CD4-positive, CD25-positive, alpha-beta regulatory T cell (primary cell): ENCODE results near the gene TAF1B. TPM values are rescaled to one million over a fixed set of nuclear protein-coding genes. Genes with fewer than 3 reads are reported as not detected.
A peak's percentile ranks its signal among the peaks of the same experiment; 100 is the strongest.

Source experiments
- ATAC-seq, 2 donors: fragments of 150-1000 bp; cut with Tn5 transposase; one replicate each; pipeline ENCODE4 v1.10.0; 2021; ENCODE audit warnings: low read depth in 2 of 2, moderate number of reproducible peaks in 2 of 2, moderate library complexity in 1 of 2
- DNase-seq, 3 donors: peaks; one replicate each; pipeline versions ENCODE4 v3.0.0 to v3.0.0-alpha.2; 2012 to 2022; ENCODE audit warnings: mixed read lengths in 1 of 3
- H3K27ac ChIP-seq: one replicate; pipeline ENCODE4 v1.7.0; 2013; ENCODE audit warnings: mild to moderate bottlenecking, low read length; ENCODE audit not compliant: insufficient read depth, poor library complexity, severe bottlenecking
- H3K27me3 ChIP-seq: one replicate; pipeline ENCODE4 v1.7.0; 2013; ENCODE audit warnings: low read length; ENCODE audit not compliant: control insufficient read depth, insufficient read depth
- H3K36me3 ChIP-seq: one replicate; pipeline ENCODE4 v1.7.0; 2013; ENCODE audit warnings: mild to moderate bottlenecking, low read length, moderate library complexity; ENCODE audit not compliant: control insufficient read depth, insufficient read depth
- H3K4me1 ChIP-seq: 2 replicates; pipeline ENCODE4 v1.7.0; 2013; ENCODE audit warnings: mild to moderate bottlenecking, low read length; ENCODE audit not compliant: insufficient read depth, control insufficient read depth, poor library complexity, severe bottlenecking
- H3K4me3 ChIP-seq: one replicate; pipeline ENCODE4 v1.7.0; 2013; ENCODE audit warnings: low read depth, mild to moderate bottlenecking, low read length, moderate library complexity
- H3K9me3 ChIP-seq, 2 experiments: 1 replicate in 1 of 2; 2 replicates in 1 of 2; pipeline ENCODE4 v1.7.0; 2013; ENCODE audit warnings: low read length in 2 of 2, mild to moderate bottlenecking in 1 of 2, moderate library complexity in 1 of 2; ENCODE audit not compliant: control insufficient read depth in 2 of 2
- H3K27ac Mint-ChIP-seq, 3 donors: one replicate each; pipeline ENCODE4 v1.8.0; 2020 to 2022; ENCODE audit warnings: mild to moderate bottlenecking in 3 of 3, mixed read lengths in 3 of 3, moderate library complexity in 2 of 3
- H3K27me3 Mint-ChIP-seq: one replicate; pipeline ENCODE4 v1.8.0; 2022; ENCODE audit warnings: mild to moderate bottlenecking, mixed read lengths
- H3K36me3 Mint-ChIP-seq: one replicate; pipeline ENCODE4 v1.8.0; 2020; ENCODE audit warnings: mixed read lengths
- H3K4me1 Mint-ChIP-seq, 4 donors: one replicate each; pipeline ENCODE4 v1.8.0; 2020 to 2022; ENCODE audit warnings: mixed read lengths in 4 of 4, mild to moderate bottlenecking in 1 of 4
- H3K4me3 Mint-ChIP-seq, 4 donors: one replicate each; pipeline ENCODE4 v1.8.0; 2020 to 2022; ENCODE audit warnings: mild to moderate bottlenecking in 4 of 4, mixed read lengths in 4 of 4, moderate library complexity in 3 of 4
- H3K9me3 Mint-ChIP-seq, 7 donors: one replicate each; pipeline ENCODE4 v1.8.0; 2020 to 2022; ENCODE audit warnings: mixed read lengths in 7 of 7, mild to moderate bottlenecking in 3 of 7, moderate library complexity in 2 of 7
- polyA plus RNA-seq, 4 donors: library from polyadenylated mRNA; unstranded; fragments of 300-500 nt; fragmentation: Illumina TruSeq; gene quantifications; one replicate each; pipeline ENCODE4 v1.2.3, GENCODE V29; 2021
- total RNA-seq: library from RNA; stranded (reverse); gene quantifications from one replicate; pipeline ENCODE4 v1.2.3, GENCODE V29; 2022

The TAF1B gene
- total RNA-seq (23.9 TPM), polyA plus RNA-seq (10 to 100 TPM in 3 of 4 donors, 1 to 10 TPM in 1; 9.1 to 13.9 (median 11.0) TPM)

GRCh38 chr2:9843229-9844035 is at the start of gene TAF1B:
Gene TAF1B (plus strand): TSS chr2:9843474. CDS start chr2:9843542, 68 bp downstream.
- H3K27ac Mint-ChIP-seq = peak within 1 kb of the TSS; percentile 93 to 98 (median 94)
- H3K9me3 ChIP-seq = no peaks in the 10 kb centered on the region
- peaks cover 17% of the 10 kb centered on the region for H3K36me3 Mint-ChIP-seq
- H3K4me3 ChIP-seq = peak within 1 kb of the TSS; percentile 97
- peaks cover 33 to 59% (median 40%) of the 10 kb centered on the region in 4 donors for H3K4me1 Mint-ChIP-seq
- peak within 1 kb of the TSS; percentile 93 to 99 (median 96) for H3K4me3 Mint-ChIP-seq
- peak; percentile 81 to 95 (median 82) for DNase-seq
- H3K4me1 ChIP-seq = peaks cover 30% of the 10 kb centered on the region
- H3K27ac ChIP-seq = peak within 1 kb of the TSS; percentile 85
- H3K27me3 Mint-ChIP-seq = no peaks in the 10 kb centered on the region
- peaks cover 12% of the 10 kb centered on the region for H3K36me3 ChIP-seq
- ATAC-seq = peak; percentile 75 to 78
- H3K27me3 ChIP-seq = no peaks in the 10 kb centered on the region
- peaks cover 0 to 1% (median 0%) of the 10 kb centered on the region in 7 donors for H3K9me3 Mint-ChIP-seq

GRCh38 chr2:9793918-9794717 is 49.2 kb upstream of the TAF1B start:
- no peaks in the 10 kb centered on the region for H3K9me3 ChIP-seq
- H3K4me3 ChIP-seq = no peak overlapping the region
- Mint-ChIP-seq H3K4me1 (peaks cover 0 to 22% (median 10%) of the 10 kb centered on the region in 4 donors), H3K4me3 (no peak overlapping the region), H3K9me3 (peaks cover 0 to 3% (median 0%) of the 10 kb centered on the region in 7 donors), H3K27ac (peak overlapping the region in 1 of 3 donors; percentile 33), H3K36me3 (no peaks in the 10 kb centered on the region), H3K27me3 (no peaks in the 10 kb centered on the region)
- ATAC-seq (no peak), DNase-seq (no peak)
- no peak overlapping the region for H3K27ac ChIP-seq
- H3K4me1 ChIP-seq = peaks cover 21% of the 10 kb centered on the region
- H3K36me3 ChIP-seq = no peaks in the 10 kb centered on the region
- H3K27me3 ChIP-seq = no peaks in the 10 kb centered on the region

- no peak overlapping the region for H3K4me3 Mint-ChIP-seq
- no peaks in the 10 kb centered on the region for H3K27me3 ChIP-seq
Observed at GRCh38 chr2:9795071-9795470, 48.2 kb upstream of the TAF1B start.

GRCh38 chr2:9796056-9797010 is 46.9 kb upstream of the TAF1B start:
- peaks cover 42% of the 10 kb centered on the region for H3K4me1 ChIP-seq
- H3K27me3 Mint-ChIP-seq = no peaks in the 10 kb centered on the region
- H3K27ac Mint-ChIP-seq = no peak overlapping the region
- DNase-seq = no peak
- H3K4me3 ChIP-seq = no peak overlapping the region
- no peaks in the 10 kb centered on the region for H3K36me3 Mint-ChIP-seq
- H3K36me3 ChIP-seq = no peaks in the 10 kb centered on the region
- H3K27me3 ChIP-seq = no peaks in the 10 kb centered on the region
- no peak overlapping the region for H3K4me3 Mint-ChIP-seq
- ATAC-seq = no peak
- H3K9me3 ChIP-seq = no peaks in the 10 kb centered on the region
- H3K4me1 Mint-ChIP-seq = peaks cover 5 to 39% (median 19%) of the 10 kb centered on the region in 4 donors
- no peak overlapping the region for H3K27ac ChIP-seq
- H3K9me3 Mint-ChIP-seq = peaks cover 0 to 3% (median 0%) of the 10 kb centered on the region in 7 donors

More at GRCh38 chr2:9795071-9795470, 48.2 kb upstream of the TAF1B start:
- Mint-ChIP-seq H3K27me3 (no peaks in the 10 kb centered on the region), H3K9me3 (peaks cover 0 to 3% (median 0%) of the 10 kb centered on the region in 7 donors), H3K36me3 (no peaks in the 10 kb centered on the region), H3K4me1 (peaks cover 5 to 32% (median 17%) of the 10 kb centered on the region in 4 donors), H3K27ac (no peak overlapping the region)
- no peak for ATAC-seq
- Histone ChIP-seq H3K27ac (no peak overlapping the region), H3K9me3 (no peaks in the 10 kb centered on the region), H3K36me3 (no peaks in the 10 kb centered on the region), H3K4me1 (peaks cover 31% of the 10 kb centered on the region), H3K4me3 (no peak overlapping the region)
- no peak for DNase-seq

- DNase-seq (no peak), ATAC-seq (no peak)
- Mint-ChIP-seq H3K27me3 (no peaks in the 10 kb centered on the region), H3K4me3 (no peak overlapping the region), H3K9me3 (peaks cover 0 to 3% (median 0%) of the 10 kb centered on the region in 7 donors), H3K4me1 (peaks cover 5 to 38% (median 20%) of the 10 kb centered on the region in 4 donors), H3K27ac (no peak overlapping the region), H3K36me3 (no peaks in the 10 kb centered on the region)
- Histone ChIP-seq H3K4me3 (no peak overlapping the region), H3K27ac (no peak overlapping the region), H3K36me3 (no peaks in the 10 kb centered on the region), H3K9me3 (no peaks in the 10 kb centered on the region), H3K4me1 (peaks cover 45% of the 10 kb centered on the region), H3K27me3 (no peaks in the 10 kb centered on the region)
Observed at GRCh38 chr2:9797086-9797485, 46.2 kb upstream of the TAF1B start.

- Histone ChIP-seq H3K4me1 (peaks cover 41% of the 10 kb centered on the region), H3K27ac (no peak overlapping the region), H3K4me3 (no peak overlapping the region), H3K27me3 (no peaks in the 10 kb centered on the region), H3K9me3 (no peaks in the 10 kb centered on the region), H3K36me3 (no peaks in the 10 kb centered on the region)
- peaks cover 0 to 3% (median 0%) of the 10 kb centered on the region in 7 donors for H3K9me3 Mint-ChIP-seq
- no peaks in the 10 kb centered on the region for H3K36me3 Mint-ChIP-seq
- ATAC-seq (no peak), DNase-seq (no peak)
- H3K4me1 Mint-ChIP-seq = peaks cover 5 to 36% (median 20%) of the 10 kb centered on the region in 4 donors
- H3K27ac Mint-ChIP-seq = peak overlapping the region in 1 of 3 donors; percentile 47
- peak overlapping the region in 1 of 4 donors; percentile 30 for H3K4me3 Mint-ChIP-seq
- no peaks in the 10 kb centered on the region for H3K27me3 Mint-ChIP-seq
Observed at GRCh38 chr2:9797681-9798556, 45.4 kb upstream of the TAF1B start.
